HG03135 (cell line): Measurements from ENCODE around the gene CCDC142.
"Not testable (repeated sequence)": the region's sequence is repeated elsewhere in the genome, so short reads cannot be mapped to it uniquely, and the experiment has no call there.

Experiments used
- ATAC-seq: cut with Tn5 transposase; IDR thresholded peaks from one replicate; pipeline ENCODE4 v1.9.1; 2021; ENCODE audit warnings: mild to moderate bottlenecking, moderate library complexity; ENCODE audit not compliant: unreplicated experiment

Gene CCDC142

DNA sequence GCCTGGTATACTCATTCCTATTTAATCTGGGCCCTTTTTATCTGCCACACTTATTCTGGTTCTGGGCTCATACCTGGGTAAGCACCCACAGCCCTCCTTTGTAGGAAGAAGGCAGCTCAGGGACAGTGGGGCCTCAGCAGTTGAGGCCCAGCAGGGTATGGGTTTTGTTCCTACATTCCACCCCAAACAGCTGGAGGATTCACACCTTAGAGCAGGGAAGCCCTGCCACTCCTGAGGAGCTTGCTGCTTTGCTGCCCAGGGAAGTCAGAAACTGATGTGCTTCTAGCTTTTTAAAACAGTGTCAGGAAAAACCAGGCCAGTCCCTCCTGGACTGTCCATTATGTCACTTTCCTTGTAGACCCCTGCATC, 17.8 kb upstream of the CCDC142 start:
- no peak for ATAC-seq

DNA sequence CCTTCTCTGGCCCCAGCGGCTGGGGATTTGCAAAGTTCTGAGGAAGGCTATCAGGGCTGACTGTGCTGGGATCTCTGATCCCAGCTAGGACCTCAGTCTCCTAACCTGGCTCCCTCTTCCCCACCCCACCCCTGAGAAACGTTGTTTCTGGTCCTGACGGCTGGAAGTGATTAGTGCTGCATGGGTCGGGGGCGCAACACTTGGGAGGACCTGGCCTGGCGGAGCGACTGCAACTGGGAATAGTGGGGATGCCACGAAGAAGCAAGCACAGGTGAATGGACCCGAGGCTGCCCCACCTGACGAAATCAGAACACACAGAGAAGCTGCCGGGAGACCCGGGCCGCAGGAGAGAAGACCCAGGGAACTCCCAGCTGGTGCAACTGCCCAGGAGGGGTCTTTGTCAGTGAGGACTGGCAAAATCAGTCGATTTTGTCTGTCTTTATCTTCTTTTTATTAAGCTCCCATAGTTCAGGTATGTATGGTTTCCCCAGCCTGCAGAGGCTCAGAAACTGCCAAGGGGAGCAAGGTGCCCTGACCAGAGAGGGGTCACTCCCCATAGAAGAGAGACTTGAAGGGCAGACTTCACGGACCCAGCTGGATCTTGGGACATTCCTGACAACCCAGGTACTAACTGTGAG, 17.3 kb upstream of the CCDC142 start:
- no peak for ATAC-seq

DNA sequence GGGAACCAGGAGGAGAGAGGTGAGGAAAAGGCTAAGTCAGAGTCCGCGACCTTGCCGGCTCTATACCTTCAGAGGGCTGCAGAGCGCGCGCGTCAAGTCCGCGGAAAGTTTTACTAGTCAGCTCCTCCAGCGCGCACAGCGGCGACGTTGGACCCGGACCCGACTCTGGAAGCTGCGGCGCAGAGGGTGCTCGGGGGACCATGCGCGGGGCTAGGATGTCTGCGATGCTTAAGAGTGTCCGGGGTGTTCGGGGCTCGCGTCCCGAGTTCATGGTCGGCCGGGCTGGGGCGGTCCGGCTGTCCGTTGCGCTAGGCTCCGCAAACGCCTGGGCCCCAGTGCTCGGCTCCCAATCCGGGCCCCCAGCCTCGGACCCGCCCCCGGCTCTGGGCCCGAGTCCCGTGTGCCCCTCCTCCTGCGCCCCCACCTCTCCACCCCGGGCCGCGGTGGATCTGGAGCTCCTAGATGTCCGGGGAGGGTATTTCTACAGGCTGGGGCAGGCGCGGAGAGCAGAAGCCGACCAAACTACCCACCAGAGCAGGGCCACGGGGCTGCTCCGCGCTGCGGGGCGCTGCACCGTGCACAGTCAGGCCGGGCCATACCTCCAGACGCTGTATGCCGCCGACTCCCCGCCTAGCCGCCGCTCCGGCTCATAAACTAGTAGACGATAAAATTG, 16.6 kb upstream of the CCDC142 start, which contains the start of gene LBX2:
Gene LBX2 (minus strand): TSS at position 337 of the 673 bp plus-strand sequence. CDS start 66 bp downstream, at position 271.
- ATAC-seq = no peak

DNA sequence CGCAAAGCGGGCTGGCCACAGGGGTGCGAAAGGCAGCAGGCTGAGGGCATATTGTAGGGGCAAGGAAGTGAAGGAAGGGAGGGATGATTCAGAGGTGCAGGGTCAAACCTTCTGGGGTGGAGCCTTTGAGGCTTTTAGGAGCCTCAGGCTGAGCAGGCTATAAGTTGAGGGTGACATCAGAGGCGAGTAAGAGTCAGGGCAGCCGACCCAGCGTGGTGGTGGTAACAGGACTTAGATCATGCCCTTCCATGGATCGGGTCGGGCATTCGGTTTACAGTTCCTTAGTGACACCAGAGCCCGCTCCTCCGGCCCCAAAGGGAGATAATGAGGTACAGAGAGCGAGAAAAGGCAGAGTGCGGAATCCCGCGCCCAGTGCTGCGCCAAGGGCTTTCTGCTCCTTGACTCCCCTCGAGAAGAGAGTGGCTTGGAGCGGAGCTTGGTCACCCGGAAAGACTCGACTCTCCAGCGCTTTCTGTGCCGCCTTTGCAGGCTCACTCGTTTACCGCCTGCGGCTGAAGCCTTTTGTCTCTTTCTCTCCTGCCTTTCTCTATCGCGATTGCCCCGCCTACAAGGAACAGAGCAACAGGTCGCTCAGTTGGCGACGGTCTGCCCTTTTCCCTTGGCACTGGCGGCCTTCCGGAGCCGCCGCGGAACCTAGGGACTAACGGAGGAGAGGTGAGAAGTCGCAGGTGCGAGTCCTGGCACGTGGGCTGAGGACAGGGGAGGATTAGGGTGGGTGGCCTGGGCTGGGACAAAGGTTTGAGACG, 15.9 kb upstream of the CCDC142 start:
- no peak for ATAC-seq

DNA sequence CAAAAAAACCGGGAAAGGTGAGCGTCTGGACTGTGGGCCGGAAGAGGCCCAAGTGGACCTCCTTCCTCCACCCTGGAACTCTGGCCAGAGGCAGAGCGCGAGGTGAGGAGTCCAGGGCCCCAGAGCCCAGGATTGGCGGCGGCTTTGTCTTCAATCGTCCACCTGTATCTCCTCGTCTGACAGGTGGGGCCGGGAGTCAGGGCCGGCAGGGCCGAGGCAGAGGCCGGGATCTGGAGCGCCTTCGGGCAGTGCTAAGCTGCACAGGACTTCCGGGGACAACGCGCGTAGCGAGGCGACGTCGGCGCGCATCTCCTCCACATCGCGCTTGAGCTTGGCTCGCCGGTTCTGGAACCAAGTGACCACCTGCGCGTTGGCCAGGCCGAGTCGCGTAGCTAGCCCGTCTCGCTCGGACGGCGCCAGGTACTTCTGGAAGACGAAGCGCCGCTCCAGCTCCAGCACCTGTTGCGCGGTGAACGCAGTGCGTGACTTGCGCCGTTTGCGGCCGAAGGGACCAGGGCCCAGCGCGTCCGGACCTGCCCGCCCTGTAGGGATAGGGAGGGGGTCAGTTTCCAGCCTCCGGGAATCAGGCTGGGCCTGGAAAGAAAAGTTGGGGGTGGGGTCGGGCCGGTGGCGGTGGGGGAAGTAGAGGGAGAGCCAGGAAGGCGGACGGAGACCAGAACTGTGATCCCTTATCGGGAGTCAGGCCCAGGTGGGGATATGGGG, 15.1 kb upstream of the CCDC142 start:
- ATAC-seq = no peak

DNA sequence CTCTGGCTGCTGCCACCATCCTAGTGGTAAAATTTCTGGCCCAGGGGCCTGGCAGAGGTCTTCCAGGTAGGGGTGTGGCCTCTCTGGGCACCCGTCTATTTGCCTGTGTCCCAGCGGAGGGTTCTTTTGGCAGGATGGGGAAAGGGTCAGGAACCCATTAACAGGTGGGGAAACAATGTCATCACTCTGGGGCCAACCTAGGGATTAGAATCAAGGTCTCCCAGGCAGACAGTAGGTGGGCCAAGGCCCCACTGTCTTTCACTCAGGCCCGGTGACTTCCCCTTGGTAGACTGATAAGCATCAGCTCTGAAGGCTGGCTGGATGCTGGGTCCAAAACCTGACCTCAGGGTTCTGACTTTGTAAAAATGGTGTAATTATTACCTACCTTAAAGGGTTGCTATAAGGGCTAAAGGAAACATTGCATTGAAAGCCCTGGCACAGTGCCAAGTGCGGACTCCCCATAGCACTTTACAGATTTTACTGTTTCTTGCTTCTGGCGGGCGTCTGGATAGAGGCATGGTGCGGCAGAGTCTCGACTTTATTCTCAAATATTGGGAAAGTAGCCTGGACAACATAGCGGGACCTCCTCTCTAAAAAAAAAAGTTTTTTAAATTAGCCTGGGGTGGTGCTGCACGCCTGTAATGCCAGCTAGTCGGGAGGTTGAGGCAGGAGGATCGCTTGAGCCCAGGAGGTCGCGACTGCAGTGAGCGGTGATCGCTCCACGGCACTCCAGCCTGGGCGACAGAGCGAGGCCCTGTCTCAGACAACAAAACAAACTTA, 14.4 kb upstream of the CCDC142 start:
- ATAC-seq = no peak

DNA sequence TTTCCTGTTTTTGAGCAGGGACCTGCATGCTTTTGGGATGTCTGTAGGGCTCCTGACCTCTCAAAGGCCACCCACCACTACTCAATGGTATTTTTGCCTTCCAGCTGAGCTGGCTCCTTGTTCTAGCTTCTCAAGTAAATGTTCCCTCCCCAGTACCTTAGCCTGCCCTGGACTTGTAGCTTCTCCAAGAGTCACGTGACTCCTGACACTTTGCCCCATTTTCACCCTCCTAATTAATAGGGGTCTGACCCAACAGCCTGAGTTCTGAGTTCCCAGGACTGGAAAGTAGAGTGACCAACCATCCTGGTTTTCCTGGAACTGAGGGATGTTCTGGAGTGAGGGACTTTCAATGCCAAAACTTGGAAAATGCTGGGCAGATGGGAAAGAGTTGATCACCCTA, 12.6 kb upstream of the CCDC142 start:
- ATAC-seq = no peak

DNA sequence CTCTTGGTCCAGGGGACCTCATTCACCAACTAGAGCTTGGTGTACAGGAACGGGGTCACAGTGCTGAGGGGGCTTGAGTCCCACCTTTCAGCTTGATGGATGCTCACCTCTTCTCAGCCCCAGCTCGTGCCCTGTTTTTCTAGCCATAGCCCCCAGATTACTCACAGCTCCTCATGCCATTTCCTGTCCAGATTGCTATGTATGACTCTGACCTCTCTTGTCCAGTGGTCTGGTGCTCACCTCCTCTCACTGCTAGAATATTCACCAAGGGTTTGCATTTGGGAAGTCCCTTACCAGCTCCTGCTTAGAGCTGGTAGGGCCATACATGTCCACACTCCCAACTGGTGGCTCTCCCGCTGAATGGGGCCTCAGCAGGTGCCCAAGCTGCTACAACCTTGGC, 10.7 kb upstream of the CCDC142 start:
- no peak for ATAC-seq

DNA sequence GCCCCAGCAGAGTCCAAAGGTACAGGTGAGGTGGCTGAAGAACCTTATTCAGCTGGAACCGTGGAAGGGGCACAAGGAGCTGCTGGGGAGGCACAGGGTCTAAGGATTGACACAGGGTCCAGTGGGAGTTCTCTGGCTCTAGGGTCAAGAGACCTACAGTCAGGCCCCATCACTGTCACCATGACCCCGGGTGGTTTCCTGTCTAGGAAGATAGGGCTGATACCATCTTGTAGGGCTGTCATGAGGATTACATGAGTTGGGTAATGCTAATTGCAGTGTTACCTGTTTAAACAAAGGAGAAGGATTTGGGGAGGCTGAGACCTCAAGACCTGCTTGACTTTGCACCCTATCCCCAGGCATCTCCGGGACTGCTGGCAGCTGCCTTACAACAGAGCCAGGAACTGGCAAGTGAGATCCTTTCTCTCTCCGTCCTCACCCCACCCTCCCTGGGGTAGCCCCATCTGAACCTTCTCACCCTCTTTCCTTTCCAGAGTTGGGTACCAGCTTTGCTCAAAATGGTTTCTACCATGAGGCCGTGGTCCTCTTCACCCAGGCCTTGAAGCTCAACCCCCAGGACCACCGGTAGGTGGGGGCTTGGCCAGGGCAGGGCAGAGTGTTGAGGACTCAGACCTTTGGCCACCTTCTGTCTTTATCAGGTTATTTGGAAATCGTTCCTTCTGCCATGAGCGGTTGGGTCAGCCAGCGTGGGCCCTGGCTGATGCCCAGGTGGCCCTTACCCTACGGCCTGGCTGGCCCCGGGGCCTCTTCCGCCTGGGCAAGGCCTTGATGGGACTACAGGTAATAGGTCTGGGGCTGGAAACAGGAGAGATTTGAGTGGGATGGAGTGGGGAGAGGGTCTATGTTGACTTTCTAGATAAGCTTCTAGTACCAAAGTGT, 9.1 kb upstream of the CCDC142 start:
- ATAC-seq = no peak

DNA sequence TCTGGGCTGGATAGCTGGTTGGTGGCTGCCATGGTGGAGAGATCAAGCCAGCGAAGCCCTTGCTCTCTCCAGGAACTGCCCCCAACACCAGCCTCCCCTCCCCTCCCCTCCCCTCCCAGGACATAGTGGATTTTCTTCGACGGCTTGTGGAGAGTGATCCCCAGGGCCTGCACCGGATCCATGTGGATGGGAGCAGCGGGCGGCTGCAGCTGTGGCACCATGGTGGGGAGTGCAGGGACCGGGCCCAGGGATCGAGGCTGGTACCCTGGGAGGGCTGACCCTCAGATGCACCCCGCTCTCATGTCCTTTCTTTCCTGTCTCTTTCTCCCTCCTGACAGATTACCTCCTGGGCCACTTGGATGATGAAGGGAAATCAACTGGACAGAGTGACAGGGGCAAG, 7.1 kb upstream of the CCDC142 start:
- no peak for ATAC-seq

DNA sequence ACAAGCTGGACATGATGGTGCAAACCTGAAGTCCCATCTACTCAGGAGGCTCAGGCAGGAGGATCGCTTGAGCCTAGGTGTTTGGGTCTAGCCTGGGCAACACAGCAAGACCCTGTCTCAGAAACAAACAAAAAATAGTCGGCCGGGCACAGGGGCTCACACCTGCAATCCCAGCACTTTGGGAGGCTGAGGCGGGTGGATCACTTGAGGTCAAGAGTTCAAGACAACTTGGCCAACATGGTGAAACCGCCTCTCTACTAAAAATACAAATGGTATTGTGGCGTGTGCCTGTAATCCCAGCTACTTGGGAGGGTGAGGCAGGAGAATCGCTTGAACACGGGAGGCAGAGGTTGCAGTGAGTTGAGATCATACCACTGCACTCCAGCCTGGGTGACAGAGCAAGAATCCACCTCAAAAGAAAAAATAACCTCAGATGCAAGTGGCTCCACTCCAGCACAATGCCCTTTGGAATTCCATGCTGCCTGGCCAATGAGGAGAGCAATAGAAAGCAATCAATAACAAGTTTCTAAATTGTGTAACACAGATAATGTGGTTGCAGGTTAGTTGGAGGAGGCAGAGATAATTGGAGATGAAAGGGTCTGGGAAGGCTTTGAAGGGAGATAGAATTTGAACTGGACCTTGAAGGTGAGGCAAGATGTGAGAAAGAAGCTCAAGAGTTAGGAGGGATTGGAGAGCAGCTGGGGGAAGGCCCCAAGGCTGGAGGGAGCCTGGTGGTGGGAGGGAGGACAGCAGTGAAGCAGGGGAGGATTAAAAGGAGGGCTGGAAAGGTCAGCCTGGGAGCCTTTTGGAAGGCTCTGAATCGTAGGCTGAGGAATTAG, 6.1 kb upstream of the CCDC142 start:
- no peak for ATAC-seq

DNA sequence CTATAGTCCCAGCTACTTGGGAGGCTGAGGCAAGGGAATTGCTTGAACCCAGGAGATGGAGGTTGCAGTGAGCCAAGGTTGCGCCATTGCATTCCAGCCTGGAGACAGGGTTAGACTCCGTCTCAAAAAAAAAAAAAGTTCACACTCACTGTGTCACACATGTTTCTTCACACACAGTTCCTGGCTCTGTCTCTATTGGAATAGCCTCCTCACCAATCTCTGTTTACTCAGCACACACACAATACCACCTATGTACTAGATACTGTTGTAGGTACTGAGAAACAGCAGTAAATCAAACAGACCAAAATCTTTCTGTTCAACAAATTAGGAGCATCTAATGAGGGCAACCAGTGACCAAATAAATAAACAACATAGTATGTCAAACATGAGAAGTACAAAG, 3.3 kb upstream of the CCDC142 start:
- no peak for ATAC-seq

DNA sequence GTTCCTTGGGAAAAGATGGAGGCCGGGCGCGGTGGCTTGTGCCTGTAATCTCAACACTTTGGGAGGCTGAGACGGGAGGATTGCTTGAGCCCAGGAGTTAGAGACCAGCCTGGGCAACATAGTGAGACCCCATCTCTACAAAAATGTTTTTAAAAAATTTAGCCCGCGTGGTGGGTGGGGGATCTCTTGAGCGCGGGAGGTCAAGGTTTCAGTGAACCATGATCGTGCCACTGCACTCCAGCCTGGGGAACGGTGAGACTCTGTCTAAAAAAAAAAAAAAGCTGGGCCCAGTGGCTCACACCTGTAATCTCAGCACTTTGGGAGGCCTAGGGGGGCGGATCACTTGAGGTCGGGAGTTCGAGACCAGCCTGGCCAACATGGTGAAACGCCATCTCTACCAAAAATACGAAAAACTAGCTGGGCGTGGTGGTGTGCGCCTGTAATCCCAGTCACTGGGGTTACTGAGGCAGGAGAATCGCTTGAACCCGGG, 922 bp upstream of the CCDC142 start:
- not testable (repeated sequence) for ATAC-seq

DNA sequence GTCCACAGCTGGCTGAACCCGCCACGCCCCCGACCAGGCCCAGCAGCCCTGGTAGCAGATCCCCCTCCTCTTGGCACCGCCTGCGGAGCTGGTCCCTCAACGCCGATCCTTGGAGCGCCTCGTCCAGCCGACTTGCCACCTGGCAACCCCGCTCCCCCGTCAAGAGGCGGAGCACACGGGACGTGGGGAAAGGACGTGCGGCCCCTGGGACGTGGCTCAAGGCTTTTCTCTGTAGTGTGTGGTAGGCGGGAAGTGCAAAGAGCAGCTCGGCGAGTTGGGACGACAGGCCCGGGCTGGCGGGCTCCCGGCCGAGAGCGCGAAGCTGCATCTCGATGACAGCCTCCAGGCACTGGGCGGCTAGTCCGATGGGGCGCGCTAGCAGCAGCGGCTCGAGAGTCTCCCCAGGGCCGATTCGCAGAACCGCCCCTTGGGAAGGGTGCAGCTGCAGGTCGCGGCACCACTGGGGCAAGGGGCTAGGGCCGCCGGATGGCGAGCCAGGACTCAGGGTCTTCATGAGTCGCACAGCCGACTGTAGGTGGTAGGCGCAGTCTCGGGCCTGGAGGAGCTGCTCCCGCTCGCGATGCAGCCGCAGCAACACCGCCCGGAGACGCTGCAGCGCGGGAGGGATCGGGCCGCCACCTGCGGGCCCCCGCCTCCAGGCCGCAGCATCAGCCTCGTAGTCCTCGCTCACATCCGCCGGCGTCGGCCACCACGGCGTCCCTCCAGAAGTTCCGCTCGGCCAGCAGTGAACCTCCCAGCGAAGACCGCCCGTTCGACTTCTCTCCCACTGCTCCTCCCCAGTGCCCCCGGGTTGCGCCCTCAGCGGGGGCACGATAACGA, 617 bp downstream of the CCDC142 start:
- peak; percentile 41 for ATAC-seq

DNA sequence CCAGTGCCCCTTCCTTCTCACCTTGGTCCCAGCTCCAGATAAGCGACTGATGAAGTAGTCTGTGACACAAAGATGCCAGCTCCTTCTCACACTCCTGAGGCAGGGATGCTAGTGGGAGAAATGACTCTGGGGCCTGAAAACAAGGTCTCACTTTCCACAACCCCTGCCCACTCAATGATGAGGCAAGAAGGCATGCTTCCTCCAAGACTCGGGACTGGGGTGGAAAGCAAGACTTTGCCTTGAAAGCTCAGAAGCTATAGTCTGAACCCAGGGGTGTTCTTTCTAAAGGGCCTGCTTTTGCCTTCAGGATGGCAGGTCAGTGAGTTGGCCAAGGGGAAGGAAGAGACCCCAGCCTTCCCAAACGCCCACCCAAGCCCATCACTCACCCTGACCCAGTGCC, 1.4 kb downstream of the CCDC142 start:
- ATAC-seq = no peak

DNA sequence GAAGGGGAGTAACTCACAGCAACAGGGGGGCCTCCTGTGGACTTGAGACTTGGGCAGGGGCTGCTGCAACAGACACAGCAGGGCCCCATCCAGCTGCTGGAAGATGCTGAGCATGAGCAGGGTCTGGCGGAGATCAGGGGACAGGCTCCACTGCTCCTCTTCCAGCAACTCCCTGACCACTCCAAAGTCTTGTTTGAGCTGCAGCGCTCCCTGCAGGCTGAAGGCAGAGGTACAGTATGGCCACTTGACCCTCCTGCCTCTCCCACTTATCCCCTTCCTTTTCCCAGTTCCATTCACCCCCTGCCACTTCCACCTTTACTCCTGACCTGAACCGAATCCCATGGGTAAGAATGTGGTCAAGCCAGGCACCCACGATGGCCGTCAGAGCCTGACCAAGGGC, 7.9 kb downstream of the CCDC142 start:
- no peak for ATAC-seq

DNA sequence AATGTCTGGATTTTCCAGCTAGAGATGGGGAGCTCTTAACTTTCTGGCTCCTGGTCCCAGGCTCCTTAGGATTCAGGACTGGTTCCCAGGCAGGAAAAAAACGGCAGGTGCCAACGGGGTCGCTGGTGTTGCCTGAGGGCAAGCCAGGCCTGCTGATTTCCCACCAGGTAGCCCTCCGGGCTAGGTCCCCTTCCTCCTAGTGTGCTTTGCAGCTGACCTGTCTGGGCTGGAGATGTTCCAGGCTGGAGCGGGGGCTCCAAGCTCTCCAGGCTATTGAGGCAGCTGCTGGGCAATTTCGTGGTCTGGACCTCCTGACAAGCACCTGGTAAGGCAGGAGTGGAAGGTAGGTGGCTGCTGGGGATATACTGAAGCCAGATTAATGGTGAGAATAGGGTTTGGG, 8.3 kb downstream of the CCDC142 start:
- no peak for ATAC-seq

DNA sequence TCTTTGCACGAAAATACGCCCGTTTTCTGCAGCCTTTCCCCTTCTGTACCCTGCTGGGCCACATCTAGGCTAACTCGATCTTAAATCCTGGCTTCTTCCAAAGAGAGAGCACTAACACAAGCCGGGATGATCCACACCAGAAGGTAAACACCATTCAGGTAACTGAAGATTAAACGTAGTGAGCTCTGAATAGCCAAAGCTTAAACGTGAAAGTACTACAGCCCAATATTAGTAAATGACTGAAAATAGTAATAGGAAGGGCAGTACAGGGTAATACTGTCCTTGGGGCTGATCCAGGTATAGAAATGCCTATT, 9.9 kb downstream of the CCDC142 start:
- ATAC-seq = no peak
